ENCODE measurements around the gene CTNNA2.
A peak's percentile ranks its signal among the peaks of the same experiment; 100 is the strongest.

The CTNNA2 gene

DNA sequence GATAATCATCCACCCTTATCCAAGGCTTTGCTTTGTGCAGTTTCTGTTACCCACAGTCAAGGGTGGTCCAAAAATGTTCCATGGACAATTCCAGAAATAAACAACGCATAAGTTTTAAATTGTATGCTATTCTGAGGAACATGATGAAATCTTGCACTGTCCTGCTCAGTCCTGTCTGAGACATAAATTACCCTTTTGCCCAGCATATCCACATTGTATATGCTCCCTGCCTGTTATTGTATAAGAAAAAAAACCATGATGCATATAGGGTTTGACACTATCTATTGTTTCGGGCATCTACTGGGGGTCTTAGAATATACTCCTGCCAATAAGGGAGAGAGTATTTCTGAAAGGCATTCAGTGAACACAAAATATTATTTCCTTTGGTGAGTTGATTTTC, 767.7 kb downstream of the CTNNA2 start:
- Histone ChIP-seq H3K9me3 (no peaks in the 10 kb centered on the region), H3K36me3 (no peaks in the 10 kb centered on the region), H3K27me3 (no peaks in the 10 kb centered on the region), H3K4me1 (no peaks in the 10 kb centered on the region), H3K4me3 (ENCODE audit: low read depth, low read length) (no peak overlapping the region)
- TF ChIP-seq, protein P1, sequence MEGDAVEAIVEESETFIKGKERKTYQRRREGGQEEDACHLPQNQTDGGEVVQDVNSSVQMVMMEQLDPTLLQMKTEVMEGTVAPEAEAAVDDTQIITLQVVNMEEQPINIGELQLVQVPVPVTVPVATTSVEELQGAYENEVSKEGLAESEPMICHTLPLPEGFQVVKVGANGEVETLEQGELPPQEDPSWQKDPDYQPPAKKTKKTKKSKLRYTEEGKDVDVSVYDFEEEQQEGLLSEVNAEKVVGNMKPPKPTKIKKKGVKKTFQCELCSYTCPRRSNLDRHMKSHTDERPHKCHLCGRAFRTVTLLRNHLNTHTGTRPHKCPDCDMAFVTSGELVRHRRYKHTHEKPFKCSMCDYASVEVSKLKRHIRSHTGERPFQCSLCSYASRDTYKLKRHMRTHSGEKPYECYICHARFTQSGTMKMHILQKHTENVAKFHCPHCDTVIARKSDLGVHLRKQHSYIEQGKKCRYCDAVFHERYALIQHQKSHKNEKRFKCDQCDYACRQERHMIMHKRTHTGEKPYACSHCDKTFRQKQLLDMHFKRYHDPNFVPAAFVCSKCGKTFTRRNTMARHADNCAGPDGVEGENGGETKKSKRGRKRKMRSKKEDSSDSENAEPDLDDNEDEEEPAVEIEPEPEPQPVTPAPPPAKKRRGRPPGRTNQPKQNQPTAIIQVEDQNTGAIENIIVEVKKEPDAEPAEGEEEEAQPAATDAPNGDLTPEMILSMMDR (IDR thresholded peaks at IDR 0.05; ENCODE audit: low read depth, low read length), result no peak
- DNase-seq, result no peak

DNA sequence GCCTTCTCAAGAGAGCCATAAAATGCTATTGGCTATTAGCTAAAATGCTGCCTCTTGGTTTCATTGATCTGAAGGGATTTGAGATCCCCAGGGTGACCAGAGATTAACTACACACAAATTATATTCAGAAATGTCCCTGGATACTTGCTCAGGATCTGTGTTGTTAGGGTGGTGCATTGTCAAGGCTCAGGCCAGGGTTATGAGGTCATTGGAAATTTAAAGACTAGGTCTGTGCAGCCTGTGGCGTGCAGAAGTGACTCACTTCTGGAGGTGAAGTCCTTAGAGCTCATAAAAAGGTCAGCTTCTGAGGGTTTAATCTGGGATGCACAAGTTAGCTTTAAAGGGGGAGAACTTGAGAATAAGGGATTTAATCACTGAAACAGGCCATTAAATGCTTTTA, 768.2 kb downstream of the CTNNA2 start:
- H3K4me1 ChIP-seq, result no peaks in the 10 kb centered on the region
- no peaks in the 10 kb centered on the region for H3K27me3 ChIP-seq
- TF ChIP-seq, protein P1 (IDR thresholded peaks at IDR 0.05; ENCODE audit: low read depth, low read length), result no peak
- H3K9me3 ChIP-seq, result no peaks in the 10 kb centered on the region
- no peaks in the 10 kb centered on the region for H3K36me3 ChIP-seq
- H3K4me3 ChIP-seq (ENCODE audit: low read depth, low read length), result no peak overlapping the region
- DNase-seq, result no peak

DNA sequence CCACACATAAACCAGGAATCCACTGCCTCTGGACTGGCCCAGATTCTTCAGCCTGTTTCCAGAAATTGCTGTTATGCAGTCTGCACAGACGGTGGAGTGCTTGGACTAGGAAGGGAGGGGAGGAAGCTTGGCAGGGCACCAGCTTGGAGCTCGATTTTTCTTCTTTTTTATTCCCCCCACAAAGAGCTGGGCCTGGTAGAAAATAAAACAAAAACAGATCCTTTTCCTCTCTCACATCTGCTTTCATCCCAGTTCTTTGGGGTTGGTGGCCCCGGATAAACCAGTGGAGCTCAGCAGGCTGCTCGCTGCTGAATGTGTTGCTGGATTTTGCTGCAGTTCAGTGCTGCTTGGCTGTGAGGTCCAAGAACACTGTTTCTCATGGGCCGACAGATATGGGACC, 775.7 kb downstream of the CTNNA2 start:
- DNase-seq, result peak; percentile 24
- H3K27me3 ChIP-seq, result no peaks in the 10 kb centered on the region
- no peaks in the 10 kb centered on the region for H3K9me3 ChIP-seq
- TF ChIP-seq, protein P1 (IDR thresholded peaks at IDR 0.05; ENCODE audit: low read depth, low read length), result peak; percentile 39
- no peak overlapping the region for H3K4me3 ChIP-seq (ENCODE audit: low read depth, low read length)
- H3K4me1 ChIP-seq, result no peaks in the 10 kb centered on the region
- H3K36me3 ChIP-seq, result no peaks in the 10 kb centered on the region

DNA sequence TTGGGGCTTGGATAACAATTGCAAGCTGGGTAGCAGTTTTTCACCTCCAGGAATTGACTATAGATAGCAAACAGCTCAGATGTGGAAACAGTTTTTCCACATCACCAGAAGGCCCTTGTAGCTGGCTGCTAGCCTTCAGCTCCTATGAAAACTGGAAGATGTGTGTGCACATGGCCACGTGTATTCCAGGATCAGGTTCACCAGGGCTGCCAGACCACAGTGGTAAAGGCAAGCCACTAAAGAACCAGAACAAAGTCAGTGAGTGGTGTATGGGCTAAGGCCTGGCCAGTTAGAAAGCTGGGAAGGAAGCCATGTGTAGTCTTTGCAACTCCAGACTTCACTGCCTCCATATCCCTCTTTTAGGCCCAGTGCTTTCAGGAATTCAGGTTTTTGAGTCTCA, 778.8 kb downstream of the CTNNA2 start:
- Histone ChIP-seq H3K27me3 (no peaks in the 10 kb centered on the region), H3K4me3 (ENCODE audit: low read depth, low read length) (no peak overlapping the region), H3K36me3 (no peaks in the 10 kb centered on the region), H3K9me3 (no peaks in the 10 kb centered on the region), H3K4me1 (no peaks in the 10 kb centered on the region)
- DNase-seq, result no peak
- TF ChIP-seq, protein P1 (IDR thresholded peaks at IDR 0.05; ENCODE audit: low read depth, low read length), result no peak

DNA sequence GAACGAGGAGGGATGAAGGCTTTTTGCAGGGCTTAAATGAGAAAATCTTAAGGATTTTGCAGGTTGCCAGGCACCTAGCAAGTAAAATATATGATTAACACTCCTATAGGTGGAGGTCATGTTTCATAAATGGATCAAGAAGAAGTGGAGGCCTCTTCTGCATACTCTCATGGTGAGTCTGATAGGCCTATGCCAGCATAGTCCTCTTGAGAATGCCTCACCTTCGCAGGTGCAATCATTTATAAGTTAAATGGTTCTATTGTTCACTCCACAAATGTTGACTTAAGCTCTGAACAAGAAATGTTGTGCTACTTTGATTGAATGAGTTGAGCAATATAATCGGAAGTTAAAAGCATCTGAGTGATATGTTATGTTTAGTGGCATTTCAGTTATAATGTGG, 779.6 kb downstream of the CTNNA2 start:
- no peaks in the 10 kb centered on the region for H3K9me3 ChIP-seq
- TF ChIP-seq, protein P1 (IDR thresholded peaks at IDR 0.05; ENCODE audit: low read depth, low read length), result no peak
- H3K36me3 ChIP-seq, result no peaks in the 10 kb centered on the region
- H3K4me1 ChIP-seq, result no peaks in the 10 kb centered on the region
- DNase-seq, result no peak
- H3K27me3 ChIP-seq, result no peaks in the 10 kb centered on the region
- H3K4me3 ChIP-seq (ENCODE audit: low read depth, low read length), result no peak overlapping the region

DNA sequence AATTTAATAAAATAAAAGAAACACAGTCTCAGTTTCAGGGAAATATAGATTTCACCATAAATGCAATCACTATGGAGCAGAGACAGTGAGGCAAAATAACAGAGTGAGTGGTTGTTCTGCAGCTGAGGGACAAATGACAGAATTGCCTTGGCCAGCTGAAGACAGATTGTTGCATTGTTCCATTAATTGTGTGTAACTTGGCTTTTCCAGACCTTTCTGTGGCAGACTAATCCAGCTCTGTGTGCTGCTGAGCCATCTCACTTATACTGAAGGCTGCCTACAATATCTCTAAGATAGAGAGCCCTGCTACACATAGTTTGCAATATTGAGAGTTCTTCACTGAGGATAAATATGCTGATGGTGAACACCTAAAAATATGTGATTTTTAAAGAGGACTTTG, 780.2 kb downstream of the CTNNA2 start:
- no peaks in the 10 kb centered on the region for H3K27me3 ChIP-seq
- no peak for DNase-seq
- H3K36me3 ChIP-seq, result no peaks in the 10 kb centered on the region
- H3K9me3 ChIP-seq, result no peaks in the 10 kb centered on the region
- H3K4me1 ChIP-seq, result no peaks in the 10 kb centered on the region
- TF ChIP-seq, protein P1 (IDR thresholded peaks at IDR 0.05; ENCODE audit: low read depth, low read length), result no peak
- H3K4me3 ChIP-seq (ENCODE audit: low read depth, low read length), result no peak overlapping the region

Data from BE2C (cell line).